ENCODE data around the gene IL18.

The IL18 gene

DNA sequence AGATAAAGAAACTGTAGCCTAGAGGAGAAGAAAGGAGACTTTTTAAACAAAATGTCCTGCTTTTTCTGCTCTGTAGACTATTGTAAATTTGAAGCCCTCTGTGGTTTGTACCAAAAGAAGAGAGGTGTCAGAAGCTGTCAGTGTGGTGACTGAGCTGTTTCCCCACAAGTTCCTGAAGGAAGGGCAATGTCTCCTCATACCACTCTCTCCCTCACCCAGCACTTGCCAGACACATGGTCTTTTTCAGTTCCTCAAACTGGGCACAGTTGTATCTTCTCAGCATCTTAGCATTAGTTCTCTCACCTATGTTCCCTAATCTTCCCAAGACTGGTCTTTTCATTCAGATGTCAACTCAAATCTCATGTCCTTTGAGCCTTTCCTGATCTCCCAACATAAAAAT is 15.7 kb upstream of the IL18 start:
- in situ Hi-C loops (cut with HindIII; ENCODE audit: low sequenced_read_pairs), result no loop called here
- no peak for DNase-seq (ENCODE audit: low read depth, low spot score)
- TF ChIP-seq, protein P1, sequence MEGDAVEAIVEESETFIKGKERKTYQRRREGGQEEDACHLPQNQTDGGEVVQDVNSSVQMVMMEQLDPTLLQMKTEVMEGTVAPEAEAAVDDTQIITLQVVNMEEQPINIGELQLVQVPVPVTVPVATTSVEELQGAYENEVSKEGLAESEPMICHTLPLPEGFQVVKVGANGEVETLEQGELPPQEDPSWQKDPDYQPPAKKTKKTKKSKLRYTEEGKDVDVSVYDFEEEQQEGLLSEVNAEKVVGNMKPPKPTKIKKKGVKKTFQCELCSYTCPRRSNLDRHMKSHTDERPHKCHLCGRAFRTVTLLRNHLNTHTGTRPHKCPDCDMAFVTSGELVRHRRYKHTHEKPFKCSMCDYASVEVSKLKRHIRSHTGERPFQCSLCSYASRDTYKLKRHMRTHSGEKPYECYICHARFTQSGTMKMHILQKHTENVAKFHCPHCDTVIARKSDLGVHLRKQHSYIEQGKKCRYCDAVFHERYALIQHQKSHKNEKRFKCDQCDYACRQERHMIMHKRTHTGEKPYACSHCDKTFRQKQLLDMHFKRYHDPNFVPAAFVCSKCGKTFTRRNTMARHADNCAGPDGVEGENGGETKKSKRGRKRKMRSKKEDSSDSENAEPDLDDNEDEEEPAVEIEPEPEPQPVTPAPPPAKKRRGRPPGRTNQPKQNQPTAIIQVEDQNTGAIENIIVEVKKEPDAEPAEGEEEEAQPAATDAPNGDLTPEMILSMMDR (IDR thresholded peaks at IDR 0.05; ENCODE audit: low read depth, low read length), result no peak
- no peak overlapping the region for H3K4me3 ChIP-seq (ENCODE audit: low read depth, low read length)

DNA sequence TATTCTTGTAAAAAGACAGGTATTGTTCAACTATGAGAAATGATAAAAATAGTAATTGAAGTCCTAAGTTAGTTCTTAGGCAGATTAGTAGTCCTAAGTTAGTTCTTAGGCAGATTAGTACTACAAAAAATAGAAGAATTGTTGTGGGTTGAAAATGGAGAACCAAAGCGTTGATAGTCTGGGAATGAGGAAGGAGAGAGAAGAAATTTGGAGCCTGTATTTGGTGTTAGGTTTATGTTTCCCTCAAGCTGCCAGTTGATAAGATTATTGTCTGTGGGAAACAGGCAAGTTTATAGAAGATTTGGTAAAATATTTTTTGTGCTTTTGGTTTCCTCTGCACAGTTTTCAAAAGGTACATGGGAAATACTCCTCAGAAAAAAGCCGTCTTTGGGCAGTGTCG is 15.0 kb upstream of the IL18 start:
- TF ChIP-seq, protein P1 (IDR thresholded peaks at IDR 0.05; ENCODE audit: low read depth, low read length), result no peak
- in situ Hi-C loops (cut with HindIII; ENCODE audit: low sequenced_read_pairs), result no loop called here
- H3K4me3 ChIP-seq (ENCODE audit: low read depth, low read length), result no peak overlapping the region
- DNase-seq (ENCODE audit: low read depth, low spot score), result no peak

DNA sequence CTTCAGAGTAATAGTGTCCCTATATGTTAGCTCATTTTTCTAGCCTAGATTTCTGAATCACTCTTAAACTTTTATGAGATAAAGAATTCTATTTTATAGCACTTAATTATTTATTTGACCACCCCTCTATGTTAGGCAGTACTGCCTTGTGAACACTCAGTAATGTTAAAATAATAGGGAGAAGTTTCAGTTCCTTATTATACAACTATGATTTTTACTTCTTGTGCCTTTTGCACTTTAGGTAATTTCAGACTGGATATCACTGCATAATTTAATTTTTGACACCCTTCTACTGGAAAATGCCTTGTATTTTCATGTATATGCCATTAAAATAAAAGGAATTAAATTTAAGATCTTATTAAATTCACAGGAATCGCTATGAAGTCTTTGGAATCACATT is 14.5 kb upstream of the IL18 start:
- in situ Hi-C loops (cut with HindIII; ENCODE audit: low sequenced_read_pairs), result no loop called here
- no peak for DNase-seq (ENCODE audit: low read depth, low spot score)
- TF ChIP-seq, protein P1 (IDR thresholded peaks at IDR 0.05; ENCODE audit: low read depth, low read length), result no peak
- no peak overlapping the region for H3K4me3 ChIP-seq (ENCODE audit: low read depth, low read length)

DNA sequence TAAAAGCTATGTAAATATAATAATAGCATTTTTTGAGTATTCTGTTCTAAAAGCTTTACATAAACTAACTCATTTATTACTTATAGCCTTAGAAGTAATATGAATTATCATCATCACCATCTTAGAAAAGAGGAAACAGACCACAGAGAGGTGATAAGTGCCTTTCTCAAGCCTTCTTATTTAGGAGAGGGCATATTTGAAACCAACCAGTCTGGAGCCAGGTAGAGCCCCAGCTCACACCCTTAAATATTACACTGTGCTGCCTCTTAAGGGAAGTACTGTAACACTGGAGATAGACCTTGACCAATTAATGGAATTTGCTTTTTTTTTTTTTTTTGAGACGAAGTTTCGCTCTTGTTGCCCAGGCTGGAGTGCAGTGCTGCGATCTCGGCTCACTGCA is 13.7 kb upstream of the IL18 start:
- no peak for DNase-seq (ENCODE audit: low read depth, low spot score)
- H3K4me3 ChIP-seq (ENCODE audit: low read depth, low read length), result no peak overlapping the region
- TF ChIP-seq, protein P1 (IDR thresholded peaks at IDR 0.05; ENCODE audit: low read depth, low read length), result no peak
- in situ Hi-C loops (cut with HindIII; ENCODE audit: low sequenced_read_pairs), result no loop called here

DNA sequence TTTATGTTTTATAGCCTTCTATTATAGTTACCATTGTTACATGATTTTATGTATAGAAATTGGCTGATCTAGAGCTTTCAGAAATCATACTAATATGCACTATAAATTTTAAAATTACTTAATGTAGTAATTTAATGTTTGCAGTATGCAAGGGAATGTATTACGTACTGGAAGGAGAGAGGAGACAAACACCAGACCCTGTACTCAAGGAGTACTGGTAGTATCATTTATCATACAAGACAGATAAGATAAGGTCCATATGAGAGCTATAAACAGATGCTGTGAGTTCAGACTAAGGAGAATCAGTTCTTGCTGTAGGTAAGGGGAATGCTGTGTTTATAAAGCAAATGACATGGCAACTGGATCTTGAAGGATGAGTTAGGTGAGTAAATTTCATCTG is 12.2 kb upstream of the IL18 start:
- in situ Hi-C loops (cut with HindIII; ENCODE audit: low sequenced_read_pairs), result no loop called here
- DNase-seq (ENCODE audit: low read depth, low spot score), result no peak
- H3K4me3 ChIP-seq (ENCODE audit: low read depth, low read length), result no peak overlapping the region
- TF ChIP-seq, protein P1 (IDR thresholded peaks at IDR 0.05; ENCODE audit: low read depth, low read length), result no peak

DNA sequence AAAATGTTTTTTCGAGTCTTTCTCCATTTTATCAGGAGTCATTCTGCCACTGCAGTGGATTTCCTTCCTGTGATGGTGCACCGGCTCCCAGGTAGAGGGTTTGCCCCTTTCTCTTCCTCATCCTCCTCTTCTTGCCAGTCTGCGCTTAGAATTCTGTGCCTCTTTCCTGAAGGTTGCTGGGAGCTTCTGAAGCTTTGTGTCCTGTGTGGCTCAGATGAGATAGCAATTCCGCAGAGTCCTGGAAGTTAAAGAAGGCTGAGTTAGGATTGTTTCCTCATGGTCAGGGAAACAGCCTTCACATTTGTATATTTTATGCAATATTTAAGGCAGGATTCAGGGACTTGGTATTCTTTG is 11.7 kb upstream of the IL18 start:
- H3K4me3 ChIP-seq (ENCODE audit: low read depth, low read length), result peak overlapping the region; percentile 43
- no peak for DNase-seq (ENCODE audit: low read depth, low spot score)
- in situ Hi-C loops (cut with HindIII; ENCODE audit: low sequenced_read_pairs), result no loop called here
- TF ChIP-seq, protein P1 (IDR thresholded peaks at IDR 0.05; ENCODE audit: low read depth, low read length), result no peak

All from astrocyte of the spinal cord (primary cell).